ENCODE results near the gene CACNA1F. TPM values are rescaled to one million over a fixed set of nuclear protein-coding genes. Genes with fewer than 3 reads are reported as not detected.

The CACNA1F gene
- total RNA-seq, 1 experiment from 2014 or later: not detected

GRCh38 chrX:49189606-49190005 is 43.5 kb downstream of the CACNA1F start:
- BruUV-seq (replicated peaks): no TSS peak
- peaks cover 4% of the 10 kb centered on the region for H3K4me1 ChIP-seq (ENCODE audit: insufficient read depth, low read length, poor library complexity, severe bottlenecking)
- peak overlapping the region; percentile 51 for H3K4me3 ChIP-seq (ENCODE audit: low read depth, low read length, poor library complexity, severe bottlenecking)
- no peaks in the 10 kb centered on the region for H3K36me3 ChIP-seq (ENCODE audit: insufficient read depth, low read length, poor library complexity, severe bottlenecking)
- POLR2A ChIA-PET (ENCODE audit: low non-redundant PET): no interaction called here
- H3K27me3 ChIP-seq (replicated peaks; ENCODE audit: insufficient read depth, low read depth, low read length, poor library complexity): no peaks in the 10 kb centered on the region
- TF ChIP-seq CTCF (conservative IDR thresholded peaks at IDR 0.05; ENCODE audit: low read depth, low read length) (no peak), EZH2 (IDR thresholded peaks at IDR 0.05; ENCODE audit: borderline replicate concordance, low read depth, low read length, poor library complexity, severe bottlenecking) (no peak)
- peak overlapping the region; percentile 74 for H3K27ac ChIP-seq (ENCODE audit: low read depth, low read length, poor library complexity, severe bottlenecking)
- no peaks in the 10 kb centered on the region for H3K9me3 ChIP-seq (ENCODE audit: low read depth, low read length, poor library complexity, severe bottlenecking)
- no peak for DNase-seq (ENCODE audit: low spot score)
- intact Hi-C loops (cut with micrococcal nuclease; ENCODE audit: unreplicated experiment): no loop called here
- CTCF ChIA-PET: no interaction called here

GRCh38 chrX:49188468-49189076 is 44.6 kb downstream of the CACNA1F start:
- H3K36me3 ChIP-seq (ENCODE audit: insufficient read depth, low read length, poor library complexity, severe bottlenecking): no peaks in the 10 kb centered on the region
- ChIA-PET CTCF (no interaction called here), POLR2A (ENCODE audit: low non-redundant PET) (no interaction called here)
- H3K27ac ChIP-seq (ENCODE audit: low read depth, low read length, poor library complexity, severe bottlenecking): no peak overlapping the region
- no TSS peak for BruUV-seq (replicated peaks)
- no peaks in the 10 kb centered on the region for H3K9me3 ChIP-seq (ENCODE audit: low read depth, low read length, poor library complexity, severe bottlenecking)
- no peaks in the 10 kb centered on the region for H3K27me3 ChIP-seq (replicated peaks; ENCODE audit: insufficient read depth, low read depth, low read length, poor library complexity)
- H3K4me1 ChIP-seq (ENCODE audit: insufficient read depth, low read length, poor library complexity, severe bottlenecking): peaks cover 6% of the 10 kb centered on the region
- H3K4me3 ChIP-seq (ENCODE audit: low read depth, low read length, poor library complexity, severe bottlenecking): no peak overlapping the region
- TF ChIP-seq CTCF (conservative IDR thresholded peaks at IDR 0.05; ENCODE audit: low read depth, low read length): no peak
- TF ChIP-seq EZH2 (IDR thresholded peaks at IDR 0.05; ENCODE audit: borderline replicate concordance, low read depth, low read length, poor library complexity, severe bottlenecking): no peak
- intact Hi-C loops (cut with micrococcal nuclease; ENCODE audit: unreplicated experiment): no loop called here
- DNase-seq (ENCODE audit: low spot score): no peak

- intact Hi-C loops (cut with micrococcal nuclease; ENCODE audit: unreplicated experiment): no loop called here
- no peaks in the 10 kb centered on the region for H3K36me3 ChIP-seq (ENCODE audit: insufficient read depth, low read length, poor library complexity, severe bottlenecking)
- H3K9me3 ChIP-seq (ENCODE audit: low read depth, low read length, poor library complexity, severe bottlenecking): no peaks in the 10 kb centered on the region
- no peak for DNase-seq (ENCODE audit: low spot score)
- H3K27ac ChIP-seq (ENCODE audit: low read depth, low read length, poor library complexity, severe bottlenecking): no peak overlapping the region
- peaks cover 6% of the 10 kb centered on the region for H3K4me1 ChIP-seq (ENCODE audit: insufficient read depth, low read length, poor library complexity, severe bottlenecking)
- H3K27me3 ChIP-seq (replicated peaks; ENCODE audit: insufficient read depth, low read depth, low read length, poor library complexity): no peaks in the 10 kb centered on the region
- TF ChIP-seq CTCF (conservative IDR thresholded peaks at IDR 0.05; ENCODE audit: low read depth, low read length) (no peak), EZH2 (IDR thresholded peaks at IDR 0.05; ENCODE audit: borderline replicate concordance, low read depth, low read length, poor library complexity, severe bottlenecking) (no peak)
- CTCF ChIA-PET: no interaction called here
- POLR2A ChIA-PET (ENCODE audit: low non-redundant PET): no interaction called here
- no TSS peak for BruUV-seq (replicated peaks)
- no peak overlapping the region for H3K4me3 ChIP-seq (ENCODE audit: low read depth, low read length, poor library complexity, severe bottlenecking)
These were observed 45.6 kb downstream of the CACNA1F start for GRCh38 chrX:49187526-49187925.

Data from A673 (cell line).